Natural killer cell treated with Interleukin-12 subunit alpha and Interleukin-12 subunit beta and Interleukin-15 and Interleukin-18, amount 100 ng/mL, for 72 hours (primary cell): ENCODE results near the gene ADAM10. TPM values are rescaled to one million over a fixed set of nuclear protein-coding genes. Genes with fewer than 3 reads are reported as not detected.

ENCODE experiments used
- ATAC-seq, 2 donors: fragments of 150-1000 bp; cut with Tn5 transposase in 1 of 2; sonication (Bioruptor Pico), chemical (Tn5 transposase) in 1 of 2; 2 replicates each; pipeline ENCODE4 v1.10.0; 2021
- DNase-seq: peaks from one replicate; pipeline ENCODE4 v3.0.0; 2022; ENCODE audit warnings: low spot score
- H3K27ac Mint-ChIP-seq, 2 donors: 1 replicate in 1 of 2; 2 replicates in 1 of 2; pipeline ENCODE4 v1.8.0; 2022; ENCODE audit warnings: mixed read lengths in 2 of 2, mild to moderate bottlenecking in 1 of 2, moderate library complexity in 1 of 2
- H3K27me3 Mint-ChIP-seq, 2 donors: 1 replicate in 1 of 2; 2 replicates in 1 of 2; pipeline ENCODE4 v1.8.0; 2022; ENCODE audit warnings: mixed read lengths in 2 of 2
- H3K36me3 Mint-ChIP-seq: one replicate; pipeline ENCODE4 v1.8.0; 2022; ENCODE audit warnings: mixed read lengths
- H3K4me1 Mint-ChIP-seq, 2 donors: 1 replicate in 1 of 2; 2 replicates in 1 of 2; pipeline ENCODE4 v1.8.0; 2022; ENCODE audit warnings: low read depth in 2 of 2, mixed read lengths in 2 of 2, mild to moderate bottlenecking in 1 of 2
- H3K4me3 Mint-ChIP-seq: one replicate; pipeline ENCODE4 v1.8.0; 2022; ENCODE audit warnings: mixed read lengths
- H3K9me3 Mint-ChIP-seq: 2 replicates; pipeline ENCODE4 v1.8.0; 2022; ENCODE audit warnings: mixed read lengths
- total RNA-seq, 2 donors: library from RNA; stranded (reverse); gene quantifications; one replicate each; pipeline ENCODE4 v1.2.3, GENCODE V29; 2022

Gene ADAM10
- total RNA-seq, 2 donors from 2014 or later = 89.9 to 122 TPM

DNA sequence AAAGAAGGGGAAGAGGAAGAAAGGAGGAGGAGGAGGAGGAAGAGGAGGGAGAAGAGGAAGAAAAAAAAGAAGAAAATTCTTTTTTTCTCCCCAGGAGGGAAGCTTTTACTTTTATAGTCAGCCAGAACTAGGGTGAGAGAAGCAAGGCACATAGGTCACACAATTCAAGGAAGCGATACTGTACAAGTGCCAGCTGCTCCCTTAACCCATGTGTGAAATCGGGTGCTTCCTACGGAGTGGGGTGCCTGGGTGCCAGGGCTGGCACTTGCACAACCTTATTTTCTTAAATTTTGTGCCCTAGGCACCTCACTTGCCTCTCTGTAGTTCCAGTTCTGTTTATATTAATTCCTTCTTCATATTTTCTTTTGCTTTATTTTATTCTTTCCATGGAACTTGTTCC, 167.3 kb downstream of the ADAM10 start:
- H3K4me3 Mint-ChIP-seq = no peak overlapping the region
- peak overlapping the region; percentile 44 to 72 for H3K27ac Mint-ChIP-seq
- no peaks in the 10 kb centered on the region for H3K27me3 Mint-ChIP-seq
- H3K9me3 Mint-ChIP-seq = peaks cover 3% of the 10 kb centered on the region
- peaks cover 0 to 20% of the 10 kb centered on the region in 2 donors for H3K4me1 Mint-ChIP-seq
- DNase-seq (no peak), ATAC-seq (no peak)
- H3K36me3 Mint-ChIP-seq = peaks cover 13% of the 10 kb centered on the region

DNA sequence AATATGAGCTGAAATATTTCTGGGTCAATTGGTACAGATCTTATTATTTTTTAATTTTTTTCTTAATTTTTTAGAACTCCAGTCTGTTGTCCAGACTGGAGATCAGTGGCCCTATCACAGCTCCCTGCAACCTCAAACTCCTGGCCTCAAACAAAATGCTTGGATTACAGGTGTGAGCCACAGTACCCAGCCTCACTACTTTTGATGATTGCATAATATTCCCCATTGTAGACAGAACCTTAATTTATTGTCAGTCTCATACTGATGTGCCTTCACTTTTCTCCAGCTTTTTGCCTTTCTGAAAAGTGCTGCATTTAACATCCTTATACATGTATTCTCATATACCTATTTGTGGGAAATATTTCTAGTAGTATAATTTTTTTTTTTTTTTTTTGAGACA, 172.8 kb downstream of the ADAM10 start:
- Mint-ChIP-seq H3K36me3 (no peaks in the 10 kb centered on the region), H3K4me3 (no peak overlapping the region), H3K9me3 (no peaks in the 10 kb centered on the region), H3K4me1 (peaks cover 0 to 8% of the 10 kb centered on the region in 2 donors), H3K27me3 (no peaks in the 10 kb centered on the region), H3K27ac (no peak overlapping the region)
- DNase-seq (no peak), ATAC-seq (no peak)

GRCh38 chr15:58575045-58575786, 174.3 kb downstream of the ADAM10 start:
- Mint-ChIP-seq H3K27me3 (no peaks in the 10 kb centered on the region), H3K4me1 (peaks cover 0 to 7% of the 10 kb centered on the region in 2 donors), H3K9me3 (no peaks in the 10 kb centered on the region), H3K4me3 (no peak overlapping the region), H3K36me3 (no peaks in the 10 kb centered on the region), H3K27ac (no peak overlapping the region)
- DNase-seq (no peak), ATAC-seq (no peak)

- ATAC-seq = no peak
These were observed 174.9 kb downstream of the ADAM10 start for GRCh38 chr15:58574631-58575030.

DNA sequence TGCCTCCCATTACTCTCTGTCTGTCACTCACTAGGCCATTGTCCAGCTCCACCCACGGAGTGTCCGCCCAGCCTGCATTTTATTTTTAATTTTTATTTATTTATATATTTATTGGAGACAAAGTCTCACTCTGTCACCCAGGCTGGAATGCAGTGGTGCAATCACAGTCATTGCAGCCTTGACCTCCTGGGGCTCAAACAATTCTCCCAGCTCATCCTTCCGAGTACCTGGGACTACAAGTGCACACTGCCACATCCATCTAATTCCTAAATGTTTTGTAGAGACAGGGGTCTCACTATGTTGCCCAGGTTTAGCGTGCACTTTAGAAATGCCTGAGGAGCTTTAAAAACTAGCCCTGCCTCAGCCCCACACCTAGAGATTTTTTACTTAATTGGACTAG, 176.2 kb downstream of the ADAM10 start:
- Mint-ChIP-seq H3K4me3 (no peak overlapping the region), H3K4me1 (peaks cover 4 to 11% of the 10 kb centered on the region in 2 donors), H3K36me3 (no peaks in the 10 kb centered on the region), H3K27me3 (no peaks in the 10 kb centered on the region), H3K27ac (peak overlapping the region in 1 of 2 donors; percentile 38), H3K9me3 (no peaks in the 10 kb centered on the region)
- ATAC-seq = no peak
- DNase-seq = no peak

More at GRCh38 chr15:58574631-58575030, 174.9 kb downstream of the ADAM10 start:
- DNase-seq = no peak
- Mint-ChIP-seq H3K9me3 (no peaks in the 10 kb centered on the region), H3K4me1 (peaks cover 0 to 7% of the 10 kb centered on the region in 2 donors), H3K27ac (no peak overlapping the region), H3K36me3 (no peaks in the 10 kb centered on the region), H3K27me3 (no peaks in the 10 kb centered on the region), H3K4me3 (no peak overlapping the region)

DNA sequence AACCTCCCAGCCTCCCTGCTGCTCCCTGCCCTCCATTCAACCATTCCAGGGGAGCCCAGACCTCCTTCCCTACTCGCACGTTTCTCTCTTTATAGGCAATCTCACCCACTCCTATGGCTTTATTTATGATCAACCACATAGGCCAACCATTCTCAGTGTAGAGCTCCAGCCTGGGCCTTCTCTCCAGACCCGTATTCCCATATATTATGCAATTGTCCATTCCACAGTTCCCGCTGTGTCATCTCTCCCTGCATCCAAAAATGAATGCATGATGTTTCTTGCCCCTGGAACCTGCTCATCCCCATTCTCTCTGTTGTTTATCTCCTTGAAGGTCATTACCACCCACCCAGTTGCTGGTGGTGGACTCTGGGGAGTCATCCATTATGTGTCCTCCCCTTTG, 177.0 kb downstream of the ADAM10 start:
- H3K27me3 Mint-ChIP-seq = no peaks in the 10 kb centered on the region
- DNase-seq (no peak), ATAC-seq (no peak)
- H3K4me1 Mint-ChIP-seq = peaks cover 7 to 16% of the 10 kb centered on the region in 2 donors
- H3K9me3 Mint-ChIP-seq = no peaks in the 10 kb centered on the region
- H3K27ac Mint-ChIP-seq = peak overlapping the region in 1 of 2 donors; percentile 16
- no peaks in the 10 kb centered on the region for H3K36me3 Mint-ChIP-seq
- no peak overlapping the region for H3K4me3 Mint-ChIP-seq

DNA sequence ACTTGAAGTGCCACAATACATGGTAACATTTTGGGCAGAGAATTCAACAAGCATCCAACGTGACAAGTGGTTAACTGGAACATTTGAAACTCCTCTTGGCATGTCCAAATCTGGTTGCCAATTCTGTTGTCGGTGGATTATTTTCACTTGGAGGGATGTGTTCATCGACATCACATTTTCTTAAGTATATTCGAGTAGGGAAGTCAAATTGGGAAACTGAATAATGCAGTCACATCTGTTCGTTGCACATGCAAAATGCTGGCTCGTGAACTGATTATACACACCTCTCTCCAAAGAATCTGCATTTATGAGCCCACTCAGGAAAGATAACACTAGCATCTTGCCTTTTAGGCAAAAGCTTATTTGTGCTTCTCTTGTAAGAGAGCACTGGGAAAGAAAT, 178.0 kb downstream of the ADAM10 start:
- Mint-ChIP-seq H3K36me3 (no peaks in the 10 kb centered on the region), H3K4me3 (no peak overlapping the region)

GRCh38 chr15:58569455-58569854, 180.1 kb downstream of the ADAM10 start:
- no peak overlapping the region for H3K4me3 Mint-ChIP-seq
- H3K4me1 Mint-ChIP-seq = peaks cover 7 to 20% of the 10 kb centered on the region in 2 donors
- no peaks in the 10 kb centered on the region for H3K27me3 Mint-ChIP-seq
- H3K36me3 Mint-ChIP-seq = no peaks in the 10 kb centered on the region
- DNase-seq (no peak), ATAC-seq (no peak)
- H3K27ac Mint-ChIP-seq = peak overlapping the region in 1 of 2 donors; percentile 5
- no peaks in the 10 kb centered on the region for H3K9me3 Mint-ChIP-seq

More for the DNA sequence above, 178.0 kb downstream of the ADAM10 start:
- DNase-seq = no peak
- ATAC-seq = no peak
- H3K4me1 Mint-ChIP-seq = peaks cover 7 to 19% of the 10 kb centered on the region in 2 donors
- H3K27ac Mint-ChIP-seq = no peak overlapping the region
- no peaks in the 10 kb centered on the region for H3K9me3 Mint-ChIP-seq
- H3K27me3 Mint-ChIP-seq = no peaks in the 10 kb centered on the region

- peaks cover 7 to 20% of the 10 kb centered on the region in 2 donors for H3K4me1 Mint-ChIP-seq
- H3K36me3 Mint-ChIP-seq = no peaks in the 10 kb centered on the region
- peak overlapping the region; percentile 62 to 92 for H3K27ac Mint-ChIP-seq
- no peak overlapping the region for H3K4me3 Mint-ChIP-seq
- ATAC-seq (peak in 1 of 2 donors; percentile 74), DNase-seq (no peak)
- H3K9me3 Mint-ChIP-seq = no peaks in the 10 kb centered on the region
- no peaks in the 10 kb centered on the region for H3K27me3 Mint-ChIP-seq
These were observed 181.3 kb downstream of the ADAM10 start for GRCh38 chr15:58568157-58568571.

- Mint-ChIP-seq H3K4me1 (peaks cover 7 to 25% of the 10 kb centered on the region in 2 donors), H3K27ac (no peak overlapping the region), H3K36me3 (no peaks in the 10 kb centered on the region), H3K9me3 (no peaks in the 10 kb centered on the region), H3K4me3 (no peak overlapping the region), H3K27me3 (no peaks in the 10 kb centered on the region)
- no peak for ATAC-seq
- DNase-seq = no peak
These were observed 183.5 kb downstream of the ADAM10 start for GRCh38 chr15:58566029-58566428.

GRCh38 chr15:58565619-58566018, 183.9 kb downstream of the ADAM10 start:
- no peaks in the 10 kb centered on the region for H3K36me3 Mint-ChIP-seq
- H3K4me1 Mint-ChIP-seq = peaks cover 7 to 26% of the 10 kb centered on the region in 2 donors
- H3K9me3 Mint-ChIP-seq = no peaks in the 10 kb centered on the region
- ATAC-seq = no peak
- no peak for DNase-seq
- no peak overlapping the region for H3K4me3 Mint-ChIP-seq
- no peak overlapping the region for H3K27ac Mint-ChIP-seq
- H3K27me3 Mint-ChIP-seq = no peaks in the 10 kb centered on the region

DNA sequence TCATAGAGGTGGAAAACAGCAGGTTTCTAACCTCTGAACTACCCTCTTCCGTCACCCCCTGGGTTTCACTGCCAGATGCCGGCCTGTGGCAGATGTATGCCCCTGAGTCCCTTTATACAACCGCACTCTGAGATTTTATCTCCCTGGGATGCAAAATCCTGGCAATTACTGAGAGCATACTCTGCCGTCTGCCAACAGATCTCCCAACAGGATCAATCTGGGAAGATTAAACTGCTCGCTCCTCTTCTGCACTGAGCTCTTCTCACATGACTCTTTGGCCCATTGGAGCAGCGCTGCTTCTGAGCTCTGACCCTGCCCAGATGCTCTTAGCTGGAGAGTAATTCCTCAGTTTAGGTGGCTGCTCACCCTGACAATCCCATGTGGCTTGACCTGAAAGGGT, 184.5 kb downstream of the ADAM10 start:
- DNase-seq (no peak), ATAC-seq (no peak)
- no peaks in the 10 kb centered on the region for H3K36me3 Mint-ChIP-seq
- H3K9me3 Mint-ChIP-seq = no peaks in the 10 kb centered on the region
- no peak overlapping the region for H3K4me3 Mint-ChIP-seq
- H3K27me3 Mint-ChIP-seq = no peaks in the 10 kb centered on the region
- H3K4me1 Mint-ChIP-seq = peaks cover 7 to 26% of the 10 kb centered on the region in 2 donors
- H3K27ac Mint-ChIP-seq = no peak overlapping the region

GRCh38 chr15:58562135-58562534, 187.4 kb downstream of the ADAM10 start:
- Mint-ChIP-seq H3K27me3 (no peaks in the 10 kb centered on the region), H3K9me3 (no peaks in the 10 kb centered on the region), H3K27ac (peak overlapping the region in 1 of 2 donors; percentile 42), H3K36me3 (no peaks in the 10 kb centered on the region), H3K4me3 (no peak overlapping the region), H3K4me1 (peaks cover 0 to 16% of the 10 kb centered on the region in 2 donors)
- no peak for ATAC-seq
- no peak for DNase-seq

DNA sequence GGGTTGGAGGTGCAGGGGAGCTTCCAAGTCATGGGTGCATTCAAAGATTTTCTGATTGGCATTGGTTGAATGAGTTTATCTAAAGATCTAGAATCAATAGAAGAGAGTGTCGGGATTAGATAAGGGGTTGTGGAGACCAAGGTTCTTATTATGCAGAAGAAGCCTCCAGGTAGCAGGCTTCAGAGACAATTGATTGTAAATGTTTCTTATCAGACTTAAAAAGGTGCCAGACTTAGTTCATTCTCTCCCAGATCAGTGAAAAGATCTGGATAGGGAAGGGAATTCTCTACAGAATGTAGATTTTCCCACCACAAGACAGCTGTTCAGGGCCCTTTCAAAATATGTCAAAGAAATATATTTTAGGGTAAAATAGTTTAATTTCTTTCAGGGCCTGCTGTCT, 188.2 kb downstream of the ADAM10 start:
- H3K4me1 Mint-ChIP-seq = peaks cover 0 to 12% of the 10 kb centered on the region in 2 donors
- H3K36me3 Mint-ChIP-seq = no peaks in the 10 kb centered on the region

More for the DNA sequence above, 188.2 kb downstream of the ADAM10 start:
- ATAC-seq (no peak), DNase-seq (no peak)
- no peak overlapping the region for H3K4me3 Mint-ChIP-seq
- no peaks in the 10 kb centered on the region for H3K27me3 Mint-ChIP-seq
- H3K27ac Mint-ChIP-seq = peak overlapping the region in 1 of 2 donors; percentile 42
- no peaks in the 10 kb centered on the region for H3K9me3 Mint-ChIP-seq
